Smooth muscle cell (in vitro differentiated cells): ENCODE measurements around the gene RAD51B. TPM values are rescaled to one million over a fixed set of nuclear protein-coding genes. Genes with fewer than 3 reads are reported as not detected.

Experiments
- DNase-seq: peaks from one replicate; lab custom pipeline; 2025; ENCODE audit not compliant: unreplicated experiment; lab: John Stamatoyannopoulos, UW
- H2AFZ ChIP-seq: fragments of 200-600 bp; sonication (generic); 2 replicates; pipeline ENCODE4 v1.6.0; 2016; ENCODE audit warnings: antibody characterized with exemption, low read depth, mild to moderate bottlenecking
- H3F3A ChIP-seq: fragments of 200-600 bp; sonication (generic); 2 replicates; pipeline ENCODE4 v1.6.0; 2017; ENCODE audit warnings: antibody characterized with exemption, low read depth
- H3K27ac ChIP-seq: fragments of 200-600 bp; sonication (generic); 2 replicates; pipeline ENCODE4 v1.5.1; 2016; ENCODE audit warnings: low read depth, mild to moderate bottlenecking
- H3K27me3 ChIP-seq: fragments of 200-600 bp; sonication (generic); 2 replicates; pipeline ENCODE4 v1.6.1; 2016; ENCODE audit warnings: low read depth, mild to moderate bottlenecking
- H3K36me3 ChIP-seq: fragments of 200-600 bp; sonication (generic); 2 replicates; pipeline ENCODE4 v1.5.1; 2016; ENCODE audit warnings: low read depth
- H3K4me1 ChIP-seq: fragments of 200-600 bp; sonication (generic); 2 replicates; pipeline ENCODE4 v1.5.1; 2016; ENCODE audit warnings: low read depth
- H3K4me2 ChIP-seq: fragments of 200-600 bp; sonication (generic); 2 replicates; pipeline ENCODE4 v1.6.0; 2016; ENCODE audit warnings: mild to moderate bottlenecking
- H3K4me3 ChIP-seq: fragments of 200-600 bp; sonication (generic); 2 replicates; pipeline ENCODE4 v1.5.1; 2016; ENCODE audit warnings: mild to moderate bottlenecking
- H3K79me2 ChIP-seq: fragments of 200-600 bp; sonication (generic); 2 replicates; pipeline ENCODE4 v1.6.0; 2016; ENCODE audit warnings: low read depth, mild to moderate bottlenecking
- H3K9ac ChIP-seq: fragments of 200-600 bp; sonication (generic); 2 replicates; pipeline ENCODE4 v1.6.0; 2016; ENCODE audit warnings: low read depth
- H3K9me3 ChIP-seq: fragments of 200-600 bp; sonication (generic); replicated peaks from 2 replicates; pipeline ENCODE4 v1.5.1; 2016; ENCODE audit warnings: low read depth
- H4K20me1 ChIP-seq: fragments of 200-600 bp; sonication (generic); 2 replicates; pipeline ENCODE4 v1.6.0; 2016; ENCODE audit warnings: low read depth
- WGBS: methylation state at CpG from one replicate; pipeline ENCODE4 v1.1.7; 2016; ENCODE audit warnings: low lambda C conversion rate; 5-methylcytosine and 5-hydroxymethylcytosine counted together
- polyA plus RNA-seq: library from polyadenylated mRNA; unstranded; fragments of >200 nt; fragmentation: Nextera tagmentation; extraction: Ambion mirVana; gene quantifications from 2 replicates; pipeline ENCODE4 v1.2.1, GENCODE V29; 2016
- total RNA-seq: library from RNA; depleted of rRNA; stranded (reverse); fragments of >200 nt; gene quantifications from 2 replicates; pipeline ENCODE4 v1.2.3, GENCODE V29; 2014
- TF ChIP-seq, protein P1 (sequence below): fragments of 200-600 bp; sonication (generic); IDR thresholded peaks from 2 replicates; pipeline ENCODE4 v1.5.1; 2017; ENCODE audit warnings: borderline replicate concordance, mild to moderate bottlenecking, antibody characterized with exemption; ENCODE audit not compliant: insufficient read depth, poor library complexity, severe bottlenecking

The RAD51B gene
- total and polyA plus RNA-seq, 2 experiments from 2014 or later: 4.6 to 5.3 TPM

DNA sequence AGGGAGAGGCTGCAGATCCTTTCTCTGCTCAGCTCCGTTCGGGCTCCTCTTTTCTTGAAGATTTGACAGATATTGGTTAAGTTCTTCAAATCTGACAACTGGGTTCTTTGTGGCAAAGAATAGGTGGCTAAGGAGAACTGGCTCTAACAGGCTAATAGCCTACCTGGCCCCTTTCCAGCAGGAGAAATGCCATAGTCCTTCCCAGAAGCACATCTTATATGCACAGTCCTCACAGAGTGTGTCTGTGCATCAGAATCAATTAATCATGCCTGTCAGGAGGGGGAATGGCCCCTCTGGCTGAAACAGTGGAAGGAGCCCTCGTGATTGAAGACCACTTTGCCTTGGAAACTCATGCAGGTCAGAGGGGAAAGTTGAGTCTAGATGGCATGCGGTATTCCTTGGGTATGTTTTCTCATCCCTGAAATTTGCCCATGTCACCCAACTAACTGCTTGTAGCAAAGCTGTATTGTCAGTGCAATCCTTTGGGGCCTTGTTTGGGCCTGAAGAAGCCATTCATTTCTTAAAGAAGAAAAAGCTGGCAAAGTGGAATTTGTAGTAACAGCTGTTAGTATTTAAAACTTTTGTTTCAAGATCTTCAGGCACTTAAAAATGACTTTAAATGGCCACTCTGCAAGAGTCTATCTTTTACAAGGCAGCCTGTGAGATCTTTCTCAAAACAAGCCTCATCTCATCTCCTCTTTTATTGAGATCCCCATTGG, 721.8 kb downstream of the RAD51B start:
- Histone ChIP-seq H3K4me2 (no peak overlapping the region), H3K9me3 (no peaks in the 10 kb centered on the region), H3K4me3 (no peak overlapping the region), H3K9ac (no peak overlapping the region), H3K27ac (no peak overlapping the region), H4K20me1 (no peaks in the 10 kb centered on the region), H3K79me2 (no peaks in the 10 kb centered on the region), H3K4me1 (peaks cover 28% of the 10 kb centered on the region), H3K27me3 (no peaks in the 10 kb centered on the region), H3K36me3 (no peaks in the 10 kb centered on the region), H3F3A (peaks cover 7% of the 10 kb centered on the region), H2AFZ (no peak overlapping the region)
- 93% methylated on average over 4 of the region's 4 CpGs for WGBS
- TF ChIP-seq, protein P1, sequence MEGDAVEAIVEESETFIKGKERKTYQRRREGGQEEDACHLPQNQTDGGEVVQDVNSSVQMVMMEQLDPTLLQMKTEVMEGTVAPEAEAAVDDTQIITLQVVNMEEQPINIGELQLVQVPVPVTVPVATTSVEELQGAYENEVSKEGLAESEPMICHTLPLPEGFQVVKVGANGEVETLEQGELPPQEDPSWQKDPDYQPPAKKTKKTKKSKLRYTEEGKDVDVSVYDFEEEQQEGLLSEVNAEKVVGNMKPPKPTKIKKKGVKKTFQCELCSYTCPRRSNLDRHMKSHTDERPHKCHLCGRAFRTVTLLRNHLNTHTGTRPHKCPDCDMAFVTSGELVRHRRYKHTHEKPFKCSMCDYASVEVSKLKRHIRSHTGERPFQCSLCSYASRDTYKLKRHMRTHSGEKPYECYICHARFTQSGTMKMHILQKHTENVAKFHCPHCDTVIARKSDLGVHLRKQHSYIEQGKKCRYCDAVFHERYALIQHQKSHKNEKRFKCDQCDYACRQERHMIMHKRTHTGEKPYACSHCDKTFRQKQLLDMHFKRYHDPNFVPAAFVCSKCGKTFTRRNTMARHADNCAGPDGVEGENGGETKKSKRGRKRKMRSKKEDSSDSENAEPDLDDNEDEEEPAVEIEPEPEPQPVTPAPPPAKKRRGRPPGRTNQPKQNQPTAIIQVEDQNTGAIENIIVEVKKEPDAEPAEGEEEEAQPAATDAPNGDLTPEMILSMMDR: no peak
- no peak for DNase-seq

DNA sequence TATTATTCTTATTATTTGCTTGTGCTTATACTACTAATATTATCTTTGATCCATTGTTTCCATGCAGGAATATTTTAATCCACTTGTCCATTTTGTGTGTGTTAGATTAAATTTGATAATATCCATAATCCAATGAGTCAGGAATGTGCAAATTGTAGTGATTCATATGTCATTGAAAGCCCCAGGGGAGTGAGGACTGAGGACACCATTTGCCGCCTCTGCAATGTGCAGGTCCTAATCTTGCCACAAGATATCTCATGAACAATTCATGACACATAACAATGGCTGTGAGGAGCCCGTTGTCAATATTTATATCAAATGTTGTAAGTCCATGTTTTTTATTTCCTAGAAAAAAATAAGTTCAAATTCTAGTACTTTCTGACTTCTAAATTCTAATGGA, 722.8 kb downstream of the RAD51B start:
- Histone ChIP-seq H3K4me1 (peaks cover 34% of the 10 kb centered on the region), H3K4me2 (no peak overlapping the region), H3K4me3 (no peak overlapping the region), H3K27ac (no peak overlapping the region), H4K20me1 (no peaks in the 10 kb centered on the region), H3K9ac (no peak overlapping the region), H3K9me3 (no peaks in the 10 kb centered on the region), H2AFZ (no peak overlapping the region), H3F3A (peaks cover 7% of the 10 kb centered on the region), H3K79me2 (no peaks in the 10 kb centered on the region), H3K36me3 (no peaks in the 10 kb centered on the region), H3K27me3 (no peaks in the 10 kb centered on the region)
- 88% methylated on average over 2 of the region's 2 CpGs for WGBS
- TF ChIP-seq, protein P1: no peak
- DNase-seq: no peak

DNA sequence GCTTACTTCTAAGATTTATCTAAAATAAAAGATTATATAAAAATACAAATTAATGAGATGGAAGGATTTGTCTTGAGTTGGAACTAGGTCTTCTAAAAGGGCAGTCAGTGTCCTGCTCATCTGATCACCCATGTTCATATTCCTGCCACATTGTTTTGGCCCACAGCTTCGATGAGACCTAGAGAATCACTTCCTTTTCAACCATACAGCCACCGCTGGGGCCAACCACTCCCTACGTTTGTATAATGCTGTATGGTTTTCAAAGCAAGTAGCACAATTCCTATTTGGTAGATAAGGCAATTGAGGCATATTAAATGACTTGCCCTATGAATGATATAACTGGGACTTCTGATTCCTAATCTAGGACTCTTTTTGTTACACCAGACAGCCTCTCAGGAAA, 723.9 kb downstream of the RAD51B start:
- Histone ChIP-seq H3K4me1 (peaks cover 35% of the 10 kb centered on the region), H3K79me2 (no peaks in the 10 kb centered on the region), H3F3A (peaks cover 9% of the 10 kb centered on the region)

More for the DNA sequence above, 723.9 kb downstream of the RAD51B start:
- 92% methylated on average over 3 of the region's 3 CpGs for WGBS
- Histone ChIP-seq H3K9ac (no peak overlapping the region), H3K27me3 (no peaks in the 10 kb centered on the region), H3K9me3 (no peaks in the 10 kb centered on the region), H3K36me3 (no peaks in the 10 kb centered on the region), H3K4me2 (peak overlapping the region; percentile 48), H3K4me3 (no peak overlapping the region), H2AFZ (no peak overlapping the region), H3K27ac (peak overlapping the region; percentile 86), H4K20me1 (no peaks in the 10 kb centered on the region)
- TF ChIP-seq, protein P1: no peak
- no peak for DNase-seq
